ENCODE results near the gene COL20A1. TPM values are rescaled to one million over a fixed set of nuclear protein-coding genes. Genes with fewer than 3 reads are reported as not detected.

Gene COL20A1
- total and polyA plus RNA-seq, 2 donors (not counting 1 experiment from before 2014, with no cell fraction given) = not detected

GRCh38 chr20:63295422-63295821, 2.4 kb downstream of the COL20A1 start:
- intact Hi-C loops (cut with micrococcal nuclease) = no loop called here
- no peaks in the 10 kb centered on the region for H3K36me3 ChIP-seq (replicated peaks in 1 of 2; ENCODE audit: control extremely low read depth in 1 of 2, control insufficient read depth in 1 of 2, extremely low read depth in 1 of 2, insufficient read depth in 2 of 2, low read length in 1 of 2)
- ATAC-seq (ENCODE audit: low read depth) (no peak), DNase-seq (no peak)
- POLR2A ChIA-PET = no interaction called here
- peaks cover 0 to 36% (median 0%) of the 10 kb centered on the region in 4 experiments for H3K27me3 ChIP-seq (replicated peaks in 1 of 4; ENCODE audit: control extremely low read depth in 1 of 4, control insufficient read depth in 3 of 4, insufficient read depth in 4 of 4, low read length in 3 of 4)
- Mint-ChIP-seq H3K27me3 (peaks cover 26% of the 10 kb centered on the region), H3K9me3 (ENCODE audit: insufficient read depth) (peaks cover 2% of the 10 kb centered on the region), H3K4me3 (no peak overlapping the region), H3K4me1 (no peaks in the 10 kb centered on the region), H3K27ac (no peak overlapping the region)
- no peak overlapping the region for H3K4me2 ChIP-seq (replicated peaks; ENCODE audit: low read depth, low read length, poor library complexity, severe bottlenecking)
- H3K9ac ChIP-seq (ENCODE audit: low read length) = no peak overlapping the region
- H3K79me2 ChIP-seq (ENCODE audit: control insufficient read depth, insufficient read depth, low read length) = no peaks in the 10 kb centered on the region
- CTCF ChIA-PET = no interaction called here
- no peak overlapping the region for H3K4me3 ChIP-seq (ENCODE audit: control extremely low read depth in 1 of 5, extremely low read depth in 1 of 5, insufficient read depth in 1 of 5, low read depth in 2 of 5, low read length in 4 of 5)
- no peaks in the 10 kb centered on the region for H3K4me1 ChIP-seq (ENCODE audit: control insufficient read depth in 2 of 2, insufficient read depth in 2 of 2, low read length in 2 of 2)
- WGBS (ENCODE audit: insufficient coverage) = 28% methylated on average over 13 of the region's 17 CpGs
- no peak overlapping the region for H2AFZ ChIP-seq (ENCODE audit: insufficient read depth, low read depth, low read length, poor library complexity, severe bottlenecking)
- no peaks in the 10 kb centered on the region for H4K20me1 ChIP-seq (ENCODE audit: control insufficient read depth, insufficient read depth, low read length, poor library complexity, severe bottlenecking)
- peaks cover 0 to 6% (median 0%) of the 10 kb centered on the region in 3 donors for H3K9me3 ChIP-seq (ENCODE audit: control extremely low read depth in 1 of 3, control insufficient read depth in 2 of 3, insufficient read depth in 1 of 3, low read length in 2 of 3)
- H3K27ac ChIP-seq (ENCODE audit: low read length in 2 of 2) = no peak overlapping the region
- TF ChIP-seq CTCF (IDR thresholded peaks at IDR 0.05) (no peak), EZH2 (IDR thresholded peaks at IDR 0.05; ENCODE audit: borderline replicate concordance, insufficient read depth, low read depth, low read length, poor library complexity, severe bottlenecking) (no peak)

DNA sequence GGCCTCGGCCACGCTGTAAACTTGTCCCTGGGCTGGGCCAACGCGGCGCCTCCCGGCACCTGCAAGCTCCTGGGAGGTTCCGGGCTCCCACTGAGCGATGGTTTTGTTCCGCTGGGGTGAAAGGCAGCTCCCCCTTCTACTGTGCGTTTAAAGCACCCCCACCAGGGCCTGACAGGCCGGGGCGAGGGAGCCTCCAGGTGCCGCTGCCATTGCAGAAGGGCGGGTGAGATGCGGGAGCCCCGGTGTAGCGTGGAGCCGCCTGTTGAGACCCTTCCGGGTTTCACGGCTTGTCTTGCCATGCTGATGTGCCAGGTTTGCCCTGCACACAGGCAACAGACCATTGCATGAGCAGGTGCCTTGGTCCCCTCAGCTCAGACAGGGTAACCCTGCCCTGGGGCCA, 2.9 kb downstream of the COL20A1 start:
- no peak overlapping the region for H3K4me3 Mint-ChIP-seq
- POLR2A ChIA-PET = no interaction called here

More for the DNA sequence above, 2.9 kb downstream of the COL20A1 start:
- DNase-seq = no peak
- Histone ChIP-seq H3K36me3 (replicated peaks in 1 of 2; ENCODE audit: control extremely low read depth in 1 of 2, control insufficient read depth in 1 of 2, extremely low read depth in 1 of 2, insufficient read depth in 2 of 2, low read length in 1 of 2) (no peaks in the 10 kb centered on the region), H3K79me2 (ENCODE audit: control insufficient read depth, insufficient read depth, low read length) (no peaks in the 10 kb centered on the region), H3K27ac (ENCODE audit: low read length in 2 of 2) (no peak overlapping the region), H4K20me1 (ENCODE audit: control insufficient read depth, insufficient read depth, low read length, poor library complexity, severe bottlenecking) (no peaks in the 10 kb centered on the region), H3K9ac (ENCODE audit: low read length) (no peak overlapping the region), H3K27me3 (replicated peaks in 1 of 4; ENCODE audit: control extremely low read depth in 1 of 4, control insufficient read depth in 3 of 4, insufficient read depth in 4 of 4, low read length in 3 of 4) (peaks cover 0 to 36% (median 0%) of the 10 kb centered on the region in 4 experiments), H2AFZ (ENCODE audit: insufficient read depth, low read depth, low read length, poor library complexity, severe bottlenecking) (no peak overlapping the region), H3K9me3 (ENCODE audit: control extremely low read depth in 1 of 3, control insufficient read depth in 2 of 3, insufficient read depth in 1 of 3, low read length in 2 of 3) (peaks cover 0 to 8% (median 0%) of the 10 kb centered on the region in 3 donors), H3K4me1 (ENCODE audit: control insufficient read depth in 2 of 2, insufficient read depth in 2 of 2, low read length in 2 of 2) (no peaks in the 10 kb centered on the region), H3K4me2 (replicated peaks; ENCODE audit: low read depth, low read length, poor library complexity, severe bottlenecking) (no peak overlapping the region), H3K4me3 (ENCODE audit: control extremely low read depth in 1 of 5, extremely low read depth in 1 of 5, insufficient read depth in 1 of 5, low read depth in 2 of 5, low read length in 4 of 5) (no peak overlapping the region)
- CTCF ChIA-PET = no interaction called here
- intact Hi-C loops (cut with micrococcal nuclease) = no loop called here
- peaks cover 30% of the 10 kb centered on the region for H3K27me3 Mint-ChIP-seq
- no peak for ATAC-seq (ENCODE audit: low read depth)
- TF ChIP-seq EZH2 (IDR thresholded peaks at IDR 0.05; ENCODE audit: borderline replicate concordance, insufficient read depth, low read depth, low read length, poor library complexity, severe bottlenecking) (no peak), CTCF (IDR thresholded peaks at IDR 0.05) (no peak)
- H3K9me3 Mint-ChIP-seq (ENCODE audit: insufficient read depth) = peaks cover 2% of the 10 kb centered on the region
- 22% methylated on average over 19 of the region's 20 CpGs for WGBS (ENCODE audit: insufficient coverage)
- no peaks in the 10 kb centered on the region for H3K4me1 Mint-ChIP-seq
- H3K27ac Mint-ChIP-seq = no peak overlapping the region

All from B cell (primary cell).